ENCODE measurements around the gene MAST4.
A peak's percentile ranks its signal among the peaks of the same experiment; 100 is the strongest.
"Not testable (repeated sequence)": the region's sequence is repeated elsewhere in the genome, so short reads cannot be mapped to it uniquely, and the experiment has no call there.

The MAST4 gene

DNA sequence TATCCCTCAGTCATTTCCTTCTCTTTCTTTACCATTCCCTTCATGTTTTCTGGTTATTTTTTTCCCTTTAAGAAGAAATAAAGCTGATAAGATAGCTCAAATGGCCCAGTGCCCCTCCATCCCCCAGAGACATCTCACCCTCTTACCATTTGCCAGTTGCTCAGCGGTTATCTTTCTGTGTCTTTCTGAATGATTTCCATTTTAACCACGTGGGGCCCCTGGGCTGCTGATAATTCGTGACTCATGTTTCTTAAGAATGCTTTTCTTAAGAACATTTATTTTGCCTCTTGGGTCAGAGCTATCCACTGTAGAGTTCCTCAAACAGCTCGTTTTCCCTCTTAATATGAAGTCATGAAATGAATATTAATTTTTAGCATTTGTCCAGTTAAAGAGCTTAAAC lies 147.8 kb downstream of the MAST4 start:
- peak; percentile 11 for DNase-seq (ENCODE audit: low read depth)

DNA sequence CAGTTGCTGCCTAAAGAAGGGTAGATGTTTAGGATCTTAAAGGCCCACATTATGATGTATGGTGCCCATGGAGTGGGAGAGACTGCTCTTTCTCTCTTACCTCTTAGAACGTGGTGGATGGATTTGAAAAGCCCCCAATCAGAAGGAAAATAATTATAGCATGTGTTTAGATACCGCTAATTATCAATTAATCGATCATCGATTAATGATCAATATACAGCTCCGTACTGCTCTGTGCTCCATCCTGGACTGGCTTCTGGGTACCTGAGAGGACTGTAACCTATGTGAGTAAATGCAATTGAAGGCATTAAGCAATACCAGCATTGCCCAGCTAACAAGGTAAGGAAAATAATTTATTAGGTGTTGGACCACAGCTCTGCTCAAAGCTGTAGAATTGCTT lies 149.1 kb downstream of the MAST4 start:
- no peak for DNase-seq (ENCODE audit: low read depth)

- DNase-seq (ENCODE audit: low read depth) = no peak
Measured at GRCh38 chr5:66747607-66748006, 151.4 kb downstream of the MAST4 start.

GRCh38 chr5:66752668-66753067 lies 156.5 kb downstream of the MAST4 start:
- DNase-seq (ENCODE audit: low read depth) = not testable (repeated sequence)

DNA sequence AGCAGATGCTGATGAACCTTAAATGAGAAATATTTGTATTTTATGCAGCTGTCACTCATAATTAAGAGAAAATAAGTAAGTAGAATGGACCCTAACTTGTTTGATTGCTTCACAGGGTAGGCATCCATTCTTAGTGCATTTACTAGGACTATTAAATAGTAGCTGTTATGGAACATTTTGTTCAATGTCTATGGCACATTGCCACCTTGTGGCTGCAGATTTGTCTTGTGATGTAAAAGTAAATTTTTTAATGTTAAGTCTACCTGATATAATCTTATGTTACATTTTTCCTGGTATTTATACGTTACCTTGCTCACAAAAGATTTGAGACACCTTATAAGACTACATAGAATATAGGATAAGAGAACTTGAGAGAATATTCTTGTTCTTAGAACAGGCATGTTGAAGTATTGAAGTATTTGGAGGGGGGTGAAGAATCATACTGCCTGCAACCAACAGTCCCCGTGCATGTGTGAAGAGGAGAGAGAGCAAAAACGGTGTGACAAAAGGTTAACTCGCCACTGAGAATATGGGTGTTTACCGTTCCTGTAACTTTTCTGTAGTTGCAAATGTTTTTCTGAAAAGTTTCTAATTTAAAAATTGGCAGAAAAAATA lies 161.1 kb downstream of the MAST4 start:
- peak; percentile 19 for DNase-seq (ENCODE audit: low read depth)

GRCh38 chr5:66757834-66758371 lies 161.7 kb downstream of the MAST4 start:
- no peak for DNase-seq (ENCODE audit: low read depth)

DNA sequence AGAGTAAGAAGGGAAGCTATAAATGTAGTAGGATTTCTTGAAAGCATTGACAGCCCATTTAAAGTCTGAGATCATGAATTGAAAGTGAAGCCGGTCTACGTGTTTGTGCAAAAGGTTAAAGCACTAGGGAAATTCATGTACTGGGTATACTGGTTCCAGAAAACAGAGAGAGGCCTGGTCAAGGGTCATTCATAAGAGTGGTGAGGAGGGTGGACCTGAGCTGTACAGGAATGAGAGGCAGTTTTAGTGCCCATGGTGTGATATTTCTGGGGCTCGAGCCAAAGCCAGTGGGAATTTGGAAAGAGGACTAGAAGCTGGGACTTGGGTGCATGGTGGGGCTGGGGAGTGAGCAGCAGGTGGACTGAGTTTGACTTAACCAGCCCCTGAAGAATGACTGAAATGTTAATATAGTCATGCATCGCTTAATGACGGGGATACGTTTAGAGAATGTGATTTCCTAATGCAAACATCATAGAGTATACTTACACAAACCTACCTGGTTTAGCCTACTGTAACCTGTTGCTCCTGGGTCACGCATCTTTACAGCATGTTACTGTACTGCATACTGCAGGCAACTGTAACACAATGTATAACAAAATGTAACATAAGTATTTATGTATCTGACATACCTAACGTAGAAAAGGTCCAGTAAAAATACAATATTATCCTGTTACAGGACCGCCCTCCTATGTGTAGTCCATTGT lies 173.0 kb downstream of the MAST4 start:
- DNase-seq (ENCODE audit: low read depth) = no peak

GRCh38 chr5:66769839-66770617 lies 173.8 kb downstream of the MAST4 start:
- no peak for DNase-seq (ENCODE audit: low read depth)

- DNase-seq (ENCODE audit: low read depth) = no peak
Measured at GRCh38 chr5:66777868-66778267, 181.7 kb downstream of the MAST4 start.

- no peak for DNase-seq (ENCODE audit: low read depth)
Measured at GRCh38 chr5:66779528-66779927, 183.3 kb downstream of the MAST4 start.

DNA sequence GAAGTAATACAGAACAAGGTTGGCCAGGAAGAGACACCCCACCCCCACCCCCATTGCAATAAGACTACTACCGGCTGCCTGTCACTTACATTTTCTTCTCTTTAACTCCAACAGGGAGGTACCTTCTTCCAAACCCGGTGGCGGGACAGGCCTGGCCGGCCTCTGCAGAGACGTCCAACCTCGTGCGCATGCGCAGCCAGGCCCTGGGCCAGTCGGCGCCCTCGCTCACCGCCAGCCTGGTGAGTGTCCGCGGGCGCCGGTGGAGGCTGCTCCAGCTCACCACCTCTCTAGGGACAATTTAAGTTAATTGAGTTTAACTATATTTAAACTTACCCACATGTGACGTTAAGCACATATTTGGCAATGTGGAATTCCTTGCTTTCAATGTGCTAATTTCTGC lies 192.4 kb downstream of the MAST4 start:
- no peak for DNase-seq (ENCODE audit: low read depth)

DNA sequence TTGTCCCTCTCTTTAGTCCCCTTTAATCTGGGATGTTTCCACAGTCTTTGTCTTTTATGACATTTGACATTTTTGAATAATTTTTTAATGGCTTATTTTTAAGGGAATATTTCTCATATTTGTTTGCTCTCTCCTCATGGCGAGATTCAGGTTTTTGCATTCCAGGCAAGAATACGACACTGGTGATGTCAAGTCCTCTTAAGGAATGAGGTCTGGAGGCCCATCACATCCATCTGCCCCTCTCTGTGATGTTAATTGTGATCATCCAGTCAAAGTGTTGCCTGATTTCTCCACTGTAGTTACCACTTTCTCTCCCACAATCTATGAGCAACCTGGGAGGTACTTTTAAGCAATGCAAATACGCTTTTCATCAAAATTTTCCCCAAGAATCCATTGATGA lies 193.2 kb downstream of the MAST4 start:
- DNase-seq (ENCODE audit: low read depth) = no peak

DNA sequence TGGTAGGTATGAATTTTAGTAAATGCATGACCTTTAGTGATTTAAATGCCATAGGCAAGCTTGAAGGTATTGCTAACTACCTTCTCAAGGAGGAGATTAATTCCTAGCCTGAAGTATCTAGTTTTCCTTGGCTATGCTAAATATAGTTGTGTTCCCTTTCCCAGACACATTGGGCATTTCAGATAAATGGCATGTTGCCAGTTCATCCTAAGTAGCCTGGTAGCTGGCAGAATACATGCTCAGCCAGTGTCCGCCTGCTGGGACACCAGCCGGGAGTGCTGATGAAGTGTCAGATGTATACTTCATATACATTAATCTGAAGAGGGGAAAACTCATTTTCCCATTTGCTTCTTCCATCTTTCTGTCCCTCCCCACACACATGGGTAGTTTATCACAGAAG lies 196.9 kb downstream of the MAST4 start:
- DNase-seq (ENCODE audit: low read depth) = no peak

GRCh38 chr5:66795682-66796081 lies 199.5 kb downstream of the MAST4 start:
- no peak for DNase-seq (ENCODE audit: low read depth)

DNA sequence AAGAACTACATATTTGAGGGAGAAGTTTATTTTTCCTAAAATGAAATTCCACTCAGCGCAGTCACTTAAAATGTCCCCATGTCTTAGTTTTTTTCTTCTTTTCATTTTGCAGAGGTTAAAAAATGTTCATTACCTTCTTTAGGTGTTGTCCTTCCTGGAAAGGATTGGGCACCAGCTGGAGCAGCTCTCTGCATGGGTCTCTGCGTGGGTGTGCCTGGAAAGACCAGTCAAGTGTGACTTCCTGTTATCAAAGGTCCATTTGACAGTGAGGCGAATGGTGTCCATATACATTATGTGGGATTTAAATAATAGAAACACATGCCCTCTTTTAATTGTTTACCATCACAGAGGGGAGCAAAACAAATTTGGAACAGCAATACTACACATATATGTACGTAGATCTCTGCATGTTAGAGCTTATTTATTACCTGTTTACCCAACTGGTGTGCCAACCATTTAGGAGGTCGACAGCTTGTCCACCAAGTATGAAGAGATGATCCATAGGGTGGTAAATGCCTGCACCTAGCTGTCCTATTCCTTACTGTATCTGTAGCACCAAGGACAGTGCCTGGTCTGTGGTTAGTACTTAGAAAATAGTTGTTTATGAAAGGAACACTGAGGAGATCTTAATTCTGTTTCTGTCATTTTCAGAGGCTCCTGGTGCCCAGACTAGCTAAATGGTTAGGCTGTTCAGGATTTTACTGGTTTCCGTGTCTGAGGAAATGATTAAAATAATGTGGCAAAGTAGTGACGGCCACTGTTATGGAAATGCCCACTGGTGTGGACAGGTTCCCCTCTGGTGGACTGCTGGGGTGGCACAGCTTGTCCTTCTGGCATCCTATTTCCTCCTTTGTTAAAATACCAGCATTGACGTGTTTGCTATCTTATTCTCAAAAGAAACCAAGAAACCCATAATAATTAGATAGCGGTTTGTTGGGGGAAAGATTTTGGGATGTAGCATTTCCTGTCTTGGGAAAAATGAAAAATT lies 200.4 kb downstream of the MAST4 start:
- DNase-seq (ENCODE audit: low read depth) = no peak

GRCh38 chr5:66802941-66803340 lies 206.7 kb downstream of the MAST4 start:
- no peak for DNase-seq (ENCODE audit: low read depth)

- no peak for DNase-seq (ENCODE audit: low read depth)
Measured at GRCh38 chr5:66805514-66806430, 209.6 kb downstream of the MAST4 start.

GRCh38 chr5:66807743-66808142 lies 211.6 kb downstream of the MAST4 start:
- peak; percentile 15 for DNase-seq (ENCODE audit: low read depth)

- no peak for DNase-seq (ENCODE audit: low read depth)
Measured at GRCh38 chr5:66808663-66809062, 212.5 kb downstream of the MAST4 start.

DNA sequence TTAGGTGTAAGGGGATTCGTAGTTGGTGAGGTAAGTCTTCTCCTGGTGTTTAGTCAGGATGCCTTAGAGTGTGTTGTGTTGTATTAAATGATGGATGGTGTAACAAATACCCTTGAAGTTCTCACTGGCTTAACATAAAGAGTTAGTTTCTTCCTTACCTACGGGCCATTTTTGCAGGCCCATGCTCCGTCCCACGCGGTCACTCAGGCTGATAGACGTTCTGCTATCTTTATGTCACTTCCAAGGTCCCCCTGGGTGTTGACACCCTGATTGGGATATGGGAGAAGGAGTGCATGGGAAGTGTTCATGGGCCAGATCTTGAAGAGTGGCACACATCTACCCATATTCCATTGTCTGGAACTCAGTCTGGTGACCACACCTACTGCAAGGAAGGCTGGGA lies 214.0 kb downstream of the MAST4 start:
- DNase-seq (ENCODE audit: low read depth) = no peak

DNA sequence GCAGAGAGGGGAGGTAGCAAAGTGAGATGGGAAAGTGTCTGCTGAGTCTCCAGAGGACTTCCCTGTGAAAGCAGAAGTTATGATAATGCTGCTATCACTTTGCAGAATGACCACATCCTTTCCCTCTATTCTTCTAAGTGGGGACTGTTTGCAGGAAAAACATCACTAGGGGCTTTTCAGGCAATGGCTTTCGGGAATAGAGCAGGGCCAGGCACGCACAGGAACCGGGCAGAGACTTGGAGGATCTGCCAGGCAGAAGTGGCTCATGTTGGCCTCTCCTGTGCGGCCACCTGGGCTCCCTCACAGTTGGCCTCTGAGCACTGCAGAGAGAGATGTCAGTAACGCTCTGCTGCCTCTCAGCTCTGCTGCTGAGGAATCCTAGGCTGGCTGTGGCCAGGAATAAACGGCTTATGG lies 214.7 kb downstream of the MAST4 start:
- no peak for DNase-seq (ENCODE audit: low read depth)
